ENCODE measurements around the gene MLH3.

DNA sequence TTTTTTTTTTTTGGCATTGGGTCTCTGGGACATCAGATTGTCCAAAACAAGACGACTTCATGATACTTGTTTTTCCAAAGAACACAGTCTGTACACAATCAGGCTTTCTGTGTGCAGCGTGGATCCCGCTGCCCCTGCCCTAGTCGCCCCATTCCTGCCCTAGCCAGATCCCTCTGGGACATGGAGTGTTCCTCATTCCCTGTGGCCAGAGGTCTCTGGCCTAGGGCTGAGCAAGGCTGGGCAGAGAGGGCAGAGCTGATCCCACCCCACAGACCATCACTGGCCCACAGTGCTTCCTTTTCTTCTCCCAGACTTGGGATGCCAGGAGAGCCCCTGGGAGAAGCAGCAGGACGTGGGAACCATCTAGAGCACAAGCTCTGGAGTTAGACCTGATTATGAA lies 69.4 kb downstream of the MLH3 start:
- TF ChIP-seq CTCF (IDR thresholded peaks at IDR 0.05; ENCODE audit: borderline replicate concordance, extremely low read depth, low read length, poor library complexity, severe bottlenecking) (no peak), EZH2 (IDR thresholded peaks at IDR 0.05; ENCODE audit: borderline replicate concordance, low read depth, low read length, severe bottlenecking) (no peak)
